MG63 (cell line): Measurements from ENCODE around the gene SLC10A7. TPM values are rescaled to one million over a fixed set of nuclear protein-coding genes. Genes with fewer than 3 reads are reported as not detected.

Experiments used
- DNase-seq: peaks from one replicate; pipeline ENCODE4 v3.0.0-alpha.2; 2020
- H3K27me3 ChIP-seq: fragments of 250-450 bp; sonication (Bioruptor Pico); 2 replicates; pipeline ENCODE4 v1.5.1; 2020; ENCODE audit warnings: mild to moderate bottlenecking, moderate library complexity
- H3K36me3 ChIP-seq: fragments of 250-450 bp; sonication (Bioruptor Pico); 2 replicates; pipeline ENCODE4 v1.5.1; 2020; ENCODE audit warnings: mild to moderate bottlenecking, moderate library complexity
- H3K4me3 ChIP-seq: fragments of 250-450 bp; sonication (Bioruptor Pico); 2 replicates; pipeline ENCODE4 v1.5.1; 2020; ENCODE audit warnings: mild to moderate bottlenecking, moderate library complexity
- H3K9me3 ChIP-seq: fragments of 250-450 bp; sonication (Bioruptor Pico); 2 replicates; pipeline ENCODE4 v1.5.1; 2020; ENCODE audit warnings: mild to moderate bottlenecking, moderate library complexity
- total RNA-seq: library from RNA; depleted of rRNA; stranded (reverse); fragments of >200 nt; shearing (Covaris generic); gene quantifications from 2 replicates; pipeline ENCODE4 v1.2.3, GENCODE V29; 2014; ENCODE audit warnings: low replicate concordance

SLC10A7 gene
- total RNA-seq, 1 experiment from 2014 or later = 3.7 TPM

GRCh38 chr4:146318894-146319293, 202.8 kb downstream of the SLC10A7 start:
- Histone ChIP-seq H3K36me3 (no peaks in the 10 kb centered on the region), H3K9me3 (no peaks in the 10 kb centered on the region), H3K27me3 (no peaks in the 10 kb centered on the region), H3K4me3 (no peak overlapping the region)
- no peak for DNase-seq

GRCh38 chr4:146317783-146318182, 204.0 kb downstream of the SLC10A7 start:
- H3K36me3 ChIP-seq = no peaks in the 10 kb centered on the region
- H3K4me3 ChIP-seq = no peak overlapping the region
- H3K9me3 ChIP-seq = no peaks in the 10 kb centered on the region
- no peaks in the 10 kb centered on the region for H3K27me3 ChIP-seq
- DNase-seq = no peak

GRCh38 chr4:146315184-146315583, 206.6 kb downstream of the SLC10A7 start:
- Histone ChIP-seq H3K27me3 (no peaks in the 10 kb centered on the region), H3K36me3 (no peaks in the 10 kb centered on the region), H3K4me3 (no peak overlapping the region), H3K9me3 (no peaks in the 10 kb centered on the region)
- no peak for DNase-seq

GRCh38 chr4:146311238-146311970, 210.3 kb downstream of the SLC10A7 start:
- Histone ChIP-seq H3K9me3 (no peaks in the 10 kb centered on the region), H3K4me3 (no peak overlapping the region)
- no peak for DNase-seq

GRCh38 chr4:146310319-146311021, 211.3 kb downstream of the SLC10A7 start:
- no peaks in the 10 kb centered on the region for H3K36me3 ChIP-seq
- H3K4me3 ChIP-seq = no peak overlapping the region
- no peak for DNase-seq
- H3K9me3 ChIP-seq = no peaks in the 10 kb centered on the region
- H3K27me3 ChIP-seq = no peaks in the 10 kb centered on the region

More at GRCh38 chr4:146311238-146311970, 210.3 kb downstream of the SLC10A7 start:
- H3K36me3 ChIP-seq = no peaks in the 10 kb centered on the region
- no peaks in the 10 kb centered on the region for H3K27me3 ChIP-seq

- Histone ChIP-seq H3K27me3 (no peaks in the 10 kb centered on the region), H3K4me3 (no peak overlapping the region), H3K9me3 (no peaks in the 10 kb centered on the region), H3K36me3 (no peaks in the 10 kb centered on the region)
- DNase-seq = no peak
Measured at GRCh38 chr4:146308951-146309350, 212.8 kb downstream of the SLC10A7 start.

GRCh38 chr4:146302822-146303221, 218.9 kb downstream of the SLC10A7 start:
- H3K4me3 ChIP-seq = no peak overlapping the region
- DNase-seq = no peak
- no peaks in the 10 kb centered on the region for H3K27me3 ChIP-seq
- H3K9me3 ChIP-seq = no peaks in the 10 kb centered on the region
- H3K36me3 ChIP-seq = no peaks in the 10 kb centered on the region

- H3K4me3 ChIP-seq = no peak overlapping the region
- H3K9me3 ChIP-seq = no peaks in the 10 kb centered on the region
- H3K36me3 ChIP-seq = no peaks in the 10 kb centered on the region
- DNase-seq = no peak
- no peaks in the 10 kb centered on the region for H3K27me3 ChIP-seq
Measured at GRCh38 chr4:146299607-146300006, 222.1 kb downstream of the SLC10A7 start.

GRCh38 chr4:146294776-146295175, 227.0 kb downstream of the SLC10A7 start:
- H3K27me3 ChIP-seq = no peaks in the 10 kb centered on the region
- H3K9me3 ChIP-seq = no peaks in the 10 kb centered on the region
- DNase-seq = no peak
- H3K4me3 ChIP-seq = no peak overlapping the region
- no peaks in the 10 kb centered on the region for H3K36me3 ChIP-seq

GRCh38 chr4:146292508-146292907, 229.2 kb downstream of the SLC10A7 start:
- no peak overlapping the region for H3K4me3 ChIP-seq
- DNase-seq = no peak
- H3K36me3 ChIP-seq = no peaks in the 10 kb centered on the region
- no peaks in the 10 kb centered on the region for H3K27me3 ChIP-seq
- H3K9me3 ChIP-seq = no peaks in the 10 kb centered on the region

GRCh38 chr4:146291313-146291712, 230.4 kb downstream of the SLC10A7 start:
- Histone ChIP-seq H3K36me3 (no peaks in the 10 kb centered on the region), H3K9me3 (no peaks in the 10 kb centered on the region), H3K4me3 (no peak overlapping the region), H3K27me3 (no peaks in the 10 kb centered on the region)
- DNase-seq = no peak

GRCh38 chr4:146288193-146288592, 233.5 kb downstream of the SLC10A7 start:
- H3K4me3 ChIP-seq = no peak overlapping the region
- no peaks in the 10 kb centered on the region for H3K9me3 ChIP-seq
- no peak for DNase-seq
- no peaks in the 10 kb centered on the region for H3K36me3 ChIP-seq
- H3K27me3 ChIP-seq = no peaks in the 10 kb centered on the region

GRCh38 chr4:146285037-146285436, 236.7 kb downstream of the SLC10A7 start:
- Histone ChIP-seq H3K4me3 (no peak overlapping the region), H3K27me3 (no peaks in the 10 kb centered on the region), H3K36me3 (no peaks in the 10 kb centered on the region), H3K9me3 (no peaks in the 10 kb centered on the region)
- DNase-seq = no peak

- Histone ChIP-seq H3K36me3 (no peaks in the 10 kb centered on the region), H3K27me3 (no peaks in the 10 kb centered on the region), H3K4me3 (no peak overlapping the region), H3K9me3 (no peaks in the 10 kb centered on the region)
- DNase-seq = no peak
Measured at GRCh38 chr4:146283758-146284651, 237.7 kb downstream of the SLC10A7 start.

GRCh38 chr4:146282657-146283056, 239.1 kb downstream of the SLC10A7 start:
- DNase-seq = no peak
- no peak overlapping the region for H3K4me3 ChIP-seq
- no peaks in the 10 kb centered on the region for H3K27me3 ChIP-seq
- H3K9me3 ChIP-seq = no peaks in the 10 kb centered on the region
- H3K36me3 ChIP-seq = no peaks in the 10 kb centered on the region

- no peaks in the 10 kb centered on the region for H3K36me3 ChIP-seq
- DNase-seq = no peak
- no peak overlapping the region for H3K4me3 ChIP-seq
- no peaks in the 10 kb centered on the region for H3K27me3 ChIP-seq
- no peaks in the 10 kb centered on the region for H3K9me3 ChIP-seq
Measured at GRCh38 chr4:146278986-146279385, 242.8 kb downstream of the SLC10A7 start.

GRCh38 chr4:146275370-146275769, 246.4 kb downstream of the SLC10A7 start:
- Histone ChIP-seq H3K36me3 (no peaks in the 10 kb centered on the region), H3K4me3 (no peak overlapping the region), H3K27me3 (no peaks in the 10 kb centered on the region), H3K9me3 (no peaks in the 10 kb centered on the region)
- DNase-seq = no peak
